NAMALWA (cell line): ENCODE results near the gene TTC28.
"Not testable (repeated sequence)": the region's sequence is repeated elsewhere in the genome, so short reads cannot be mapped to it uniquely, and the experiment has no call there.

Experiments
- DNase-seq: peaks from one replicate; pipeline ENCODE4 v3.0.0-alpha.2; 2015; ENCODE audit warnings: low spot score

Gene TTC28

GRCh38 chr22:28096161-28096560 is 583.5 kb downstream of the TTC28 start:
- DNase-seq: no peak

- DNase-seq: no peak
Observed at GRCh38 chr22:28095316-28096095, 584.1 kb downstream of the TTC28 start.

GRCh38 chr22:28094771-28095170 is 584.9 kb downstream of the TTC28 start:
- no peak for DNase-seq

DNA sequence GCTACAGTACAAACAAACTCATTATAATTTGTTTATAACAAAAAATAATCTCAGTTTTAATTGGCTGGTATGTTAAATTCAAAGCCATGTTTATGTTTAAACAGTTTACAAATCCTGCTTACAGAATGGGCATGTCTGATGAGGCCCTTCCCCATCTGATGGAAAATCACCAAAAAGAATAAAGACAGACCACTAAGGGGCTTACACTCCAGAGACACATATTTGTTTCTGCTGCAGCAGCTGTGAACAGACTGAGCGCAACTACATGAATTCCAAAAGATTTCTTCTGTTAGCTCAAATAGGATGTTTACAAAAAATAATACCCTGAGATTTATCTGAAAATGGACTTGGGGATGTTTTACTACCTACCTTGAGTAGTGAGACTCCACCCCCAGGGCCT is 585.9 kb downstream of the TTC28 start:
- DNase-seq: no peak

DNA sequence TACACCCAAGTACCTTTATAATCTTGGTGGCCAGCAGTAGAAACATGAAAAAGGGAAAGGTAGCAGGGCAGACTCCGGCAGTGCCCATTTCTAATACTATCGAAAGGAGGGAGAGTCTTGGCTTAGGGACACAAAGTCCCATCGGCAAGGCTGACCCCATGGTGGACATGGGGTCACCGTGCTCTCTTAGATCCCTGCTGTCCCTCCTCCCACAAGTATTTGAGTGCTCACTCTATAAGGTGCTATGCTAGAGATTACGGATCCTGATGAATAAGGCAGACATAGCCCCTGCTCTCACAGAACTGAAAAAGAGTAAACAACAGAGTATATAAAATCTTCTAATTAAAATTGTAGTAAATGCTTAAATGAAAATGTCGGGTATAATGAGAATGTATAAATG is 588.2 kb downstream of the TTC28 start:
- no peak for DNase-seq

DNA sequence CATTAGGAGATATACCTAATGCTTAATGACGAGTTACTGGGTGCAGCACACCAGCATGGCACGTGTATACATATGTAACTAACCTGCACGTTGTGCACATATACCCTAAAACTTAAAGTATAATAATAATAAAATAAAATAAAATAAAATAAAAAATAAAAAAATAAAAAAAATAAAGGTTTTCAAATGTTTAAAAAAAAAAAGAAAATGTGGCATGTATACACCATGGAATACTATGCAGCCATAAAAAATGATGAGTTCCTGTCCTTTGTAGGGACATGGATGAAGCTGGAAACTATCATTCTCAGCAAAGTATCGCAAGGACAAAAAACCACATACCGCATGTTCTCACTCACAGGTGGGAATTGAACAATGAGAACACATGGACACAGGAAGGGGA is 590.1 kb downstream of the TTC28 start:
- DNase-seq: not testable (repeated sequence)

DNA sequence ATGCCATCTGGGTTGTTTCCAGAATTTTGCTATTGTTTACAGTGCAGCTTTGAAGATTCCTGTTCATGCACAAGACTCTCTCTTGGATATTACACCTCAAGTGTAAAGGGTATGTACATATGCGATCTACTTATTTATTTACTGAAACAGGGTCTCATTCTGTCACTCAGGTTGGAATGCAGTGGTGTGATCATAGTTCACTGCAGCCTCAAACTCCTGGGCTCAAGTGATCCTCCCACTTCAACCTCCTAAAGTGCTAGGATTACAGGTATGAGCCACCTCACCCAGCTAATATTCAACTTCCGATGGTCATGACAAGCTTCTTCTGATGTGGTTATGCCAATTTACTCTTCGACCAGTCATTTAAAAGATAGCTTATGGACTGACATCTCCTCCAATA is 602.5 kb downstream of the TTC28 start:
- DNase-seq: no peak

- DNase-seq: no peak
Observed at GRCh38 chr22:28075358-28075981, 604.2 kb downstream of the TTC28 start.

DNA sequence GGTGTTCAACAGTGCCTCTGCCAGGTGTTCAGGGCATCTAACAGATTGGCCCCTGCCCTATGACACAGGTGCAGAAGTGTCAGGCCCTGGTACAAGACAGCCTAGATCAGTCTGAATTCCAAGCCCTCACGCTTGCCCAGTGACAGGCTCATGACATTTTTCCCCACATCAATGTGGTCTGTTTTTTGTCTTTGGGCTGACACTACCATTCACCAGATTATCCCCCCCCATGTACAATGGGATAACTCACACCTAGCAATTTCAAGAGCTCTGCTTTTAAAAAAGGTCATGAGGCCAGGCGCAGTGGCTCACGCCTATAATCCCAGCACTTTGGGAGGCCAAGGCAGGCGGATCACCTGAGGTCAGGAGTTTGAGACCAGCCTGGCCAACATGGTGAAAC is 605.1 kb downstream of the TTC28 start:
- DNase-seq: no peak

DNA sequence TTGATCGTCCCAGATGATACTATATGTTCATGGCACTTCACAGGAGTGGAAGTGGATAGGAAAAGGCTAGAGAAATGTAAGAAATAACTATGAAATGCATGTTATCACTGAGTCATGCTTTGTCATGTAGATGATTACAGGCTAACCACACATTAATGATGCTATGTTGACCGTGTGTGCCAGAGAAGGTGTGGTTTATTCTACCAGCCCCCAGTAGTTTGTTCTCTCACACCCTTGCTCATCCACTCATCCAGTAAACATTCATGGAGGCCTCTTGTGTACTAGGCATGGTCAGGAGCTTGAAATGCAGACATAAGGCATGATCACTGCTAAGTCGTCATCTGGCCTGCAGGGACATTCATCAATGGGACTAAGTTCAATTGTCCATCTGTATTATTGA is 607.6 kb downstream of the TTC28 start:
- DNase-seq: no peak

GRCh38 chr22:28068826-28069225 is 610.8 kb downstream of the TTC28 start:
- no peak for DNase-seq

DNA sequence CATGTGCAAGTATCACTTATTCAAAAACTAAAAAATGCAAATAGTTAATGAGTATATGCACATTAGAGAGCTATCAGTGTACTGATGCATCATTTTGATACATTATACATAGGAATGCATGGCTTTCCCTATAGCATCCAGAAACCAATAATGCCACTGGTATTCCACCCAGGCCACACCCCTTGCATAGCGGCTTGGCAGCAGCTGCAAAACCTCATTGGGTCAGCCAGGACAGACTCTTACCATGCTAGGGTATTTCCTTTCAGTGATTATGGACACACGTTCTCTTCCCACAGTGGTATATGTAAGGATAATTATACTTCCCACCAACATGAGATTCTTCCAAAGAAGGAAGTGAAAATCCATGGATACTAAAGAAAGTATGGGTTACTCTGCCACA is 614.7 kb downstream of the TTC28 start:
- no peak for DNase-seq

- no peak for DNase-seq
Observed at GRCh38 chr22:28063656-28064055, 616.0 kb downstream of the TTC28 start.

DNA sequence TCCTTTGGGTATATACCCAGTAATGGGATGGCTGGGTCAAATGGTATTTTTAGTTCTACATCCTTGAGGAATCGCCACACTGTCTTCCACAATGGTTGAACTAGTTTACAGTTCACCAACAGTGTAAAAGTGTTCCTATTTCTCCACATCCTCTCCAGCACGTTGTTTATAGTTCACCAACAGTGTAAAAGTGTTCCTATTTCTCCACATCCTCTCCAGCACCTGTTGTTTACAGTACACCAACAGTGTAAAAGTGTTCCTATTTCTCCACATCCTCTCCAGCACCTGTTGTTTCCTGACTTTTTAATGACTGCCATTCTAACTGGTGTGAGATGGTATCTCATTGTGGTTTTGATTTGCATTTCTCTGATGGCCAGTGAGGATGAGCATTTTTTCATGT is 619.0 kb downstream of the TTC28 start:
- not testable (repeated sequence) for DNase-seq

- no peak for DNase-seq
Observed at GRCh38 chr22:28058036-28058435, 621.6 kb downstream of the TTC28 start.

DNA sequence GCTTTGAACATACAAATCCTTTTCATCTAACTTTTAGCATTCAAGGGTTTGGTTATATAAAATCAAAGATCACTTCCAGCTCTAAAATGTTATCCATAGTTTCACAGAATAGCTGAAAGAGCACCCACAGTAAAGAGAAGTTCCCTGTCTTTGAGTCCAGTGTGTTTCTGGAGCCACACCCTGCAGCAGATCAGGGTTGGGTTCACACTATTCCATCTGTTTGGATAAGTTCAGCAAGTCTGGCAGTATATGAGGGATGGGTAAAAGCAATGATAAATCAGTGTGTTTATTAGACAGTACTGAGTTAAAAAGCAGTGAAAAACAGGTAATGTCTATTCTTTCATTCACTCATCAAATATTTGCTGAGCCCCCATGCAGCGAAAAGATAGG is 624.8 kb downstream of the TTC28 start:
- DNase-seq: no peak

DNA sequence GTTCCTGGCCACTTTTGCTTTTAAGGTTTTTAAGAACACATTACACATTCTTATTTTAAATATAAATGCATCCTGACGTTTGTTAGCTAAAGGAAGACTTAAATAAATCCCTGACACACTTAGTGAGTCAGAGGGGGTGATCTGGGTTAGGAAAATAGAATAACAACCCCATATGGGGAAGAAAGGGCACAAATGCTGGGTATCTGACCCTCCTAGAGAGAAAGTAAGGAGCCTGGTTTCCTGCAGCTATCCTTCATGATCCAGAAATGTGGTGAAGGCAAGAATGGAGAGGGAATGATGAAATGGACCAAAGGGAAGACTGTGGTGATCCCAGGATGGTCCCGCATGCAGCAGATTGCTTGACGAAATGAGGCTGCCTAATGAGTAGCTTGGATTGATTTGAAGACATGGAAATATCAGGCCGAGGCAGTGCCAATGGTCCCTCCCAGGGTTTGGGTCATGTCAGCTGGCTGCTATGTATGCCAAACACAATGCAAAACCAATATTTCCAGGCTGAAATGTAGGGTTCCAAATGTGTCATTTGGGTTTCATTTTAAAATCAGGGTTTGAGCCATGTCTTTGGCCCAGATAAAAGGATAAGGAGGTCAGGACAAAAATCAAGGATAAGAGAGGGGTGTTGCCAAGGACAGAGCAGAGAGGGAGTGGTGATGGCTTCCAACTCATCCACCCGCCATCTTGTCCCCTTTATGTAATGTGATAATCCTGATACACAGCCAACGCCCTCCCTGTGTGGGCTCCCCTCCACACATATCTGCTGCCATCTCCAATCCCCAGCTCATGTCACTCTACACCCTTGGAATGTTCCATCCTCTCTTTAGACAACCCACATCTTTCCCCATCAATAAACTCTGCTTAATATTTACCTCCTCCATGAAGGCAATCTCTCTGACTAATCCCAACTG is 625.5 kb downstream of the TTC28 start:
- no peak for DNase-seq

GRCh38 chr22:28052825-28053269 is 626.8 kb downstream of the TTC28 start:
- no peak for DNase-seq

GRCh38 chr22:28051787-28052356 is 627.8 kb downstream of the TTC28 start:
- DNase-seq: peak; percentile 35

GRCh38 chr22:28051091-28051786 is 628.4 kb downstream of the TTC28 start:
- no peak for DNase-seq

DNA sequence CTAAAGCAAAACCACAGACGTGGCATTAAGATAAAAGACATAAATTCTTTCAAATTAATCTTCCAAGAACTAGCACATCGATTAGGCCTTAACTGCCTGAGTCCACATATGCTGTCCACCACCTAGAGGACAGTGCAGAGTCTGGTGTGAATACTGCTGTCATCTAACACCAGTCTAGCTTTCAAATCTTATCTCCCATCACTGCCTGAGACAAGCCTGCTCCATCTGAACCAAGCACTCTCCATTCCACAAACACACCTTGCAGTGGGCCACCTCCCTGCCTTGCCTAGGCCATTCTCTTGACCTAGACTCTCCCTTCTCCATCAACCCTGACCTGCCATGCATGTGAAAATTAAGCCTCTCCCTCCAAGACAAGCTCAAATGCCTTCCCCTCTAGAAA is 631.1 kb downstream of the TTC28 start:
- no peak for DNase-seq

GRCh38 chr22:28047740-28048139 is 631.9 kb downstream of the TTC28 start:
- DNase-seq: no peak
